Activated naive CD4-positive, alpha-beta T cell treated with anti-CD3 and anti-CD28 coated beads for 36 hours (primary cell): ENCODE measurements around the gene KIF23. TPM values are rescaled to one million over a fixed set of nuclear protein-coding genes. Genes with fewer than 3 reads are reported as not detected.
A peak's percentile ranks its signal among the peaks of the same experiment; 100 is the strongest.

Experiments used
- CTCF ChIA-PET: fragments of 350-600 bp; sonication (Branson Sonifier 250); formaldehyde crosslinking; loops from one replicate; lab custom pipeline; 2021; ENCODE audit warnings: antibody characterized with exemption; lab: Charles Lee
- DNase-seq: peaks from one replicate; pipeline ENCODE4 v3.0.0-alpha.2; 2020
- H3K27ac Mint-ChIP-seq: one replicate; pipeline ENCODE4 v1.8.0; 2021; ENCODE audit warnings: mild to moderate bottlenecking, mixed read lengths
- H3K27me3 Mint-ChIP-seq: one replicate; pipeline ENCODE4 v1.8.0; 2021; ENCODE audit warnings: low read depth, mixed read lengths
- H3K36me3 Mint-ChIP-seq: one replicate; pipeline ENCODE4 v1.8.0; 2021; ENCODE audit warnings: low read depth, mixed read lengths
- H3K4me1 Mint-ChIP-seq: one replicate; pipeline ENCODE4 v1.8.0; 2021; ENCODE audit warnings: low read depth, mixed read lengths
- H3K4me3 Mint-ChIP-seq: one replicate; pipeline ENCODE4 v1.8.0; 2021; ENCODE audit warnings: mild to moderate bottlenecking, moderate library complexity, mixed read lengths
- H3K9me3 Mint-ChIP-seq: one replicate; pipeline ENCODE4 v1.8.0; 2021; ENCODE audit warnings: mixed read lengths
- intact Hi-C: fragments of 100-400 bp; cut with micrococcal nuclease; formaldehyde crosslinking; loops from one replicate; pipeline ENCODE4 v1.15.1; 2023
- total RNA-seq, 2 experiments: library from RNA; stranded (reverse); gene quantifications; one replicate each; pipeline ENCODE4 v1.2.3, GENCODE V29; 2021

KIF23 gene
- total RNA-seq, 2 experiments from 2014 or later: 68.8 to 73.1 TPM

DNA sequence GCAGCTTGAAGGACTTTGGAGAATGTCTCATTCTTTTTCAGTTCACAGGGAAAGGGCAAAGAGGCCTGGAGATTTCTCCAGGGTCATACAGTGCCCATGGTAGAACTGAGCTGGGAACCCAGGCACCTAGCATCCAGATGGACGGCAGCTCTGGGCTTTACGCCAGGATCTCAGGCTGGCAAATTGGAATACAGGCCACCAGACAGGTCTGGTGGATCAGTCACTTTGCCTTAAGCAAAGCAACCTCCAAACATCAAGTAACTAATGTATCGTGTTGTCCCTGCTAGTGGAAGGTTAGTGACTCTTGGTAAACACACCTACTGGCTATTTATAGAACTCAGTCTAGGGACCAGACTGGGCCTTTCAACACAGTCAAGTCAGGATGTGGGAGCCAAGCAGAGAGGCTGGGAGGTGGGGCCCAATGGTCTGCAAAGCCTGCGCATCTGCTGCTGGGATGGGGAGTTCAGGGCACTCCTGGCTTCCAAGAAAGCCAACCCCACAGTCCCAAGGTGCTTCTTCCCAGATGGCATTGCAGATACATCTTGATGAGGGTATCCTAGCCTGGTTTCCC is 68.6 kb downstream of the KIF23 start:
- Mint-ChIP-seq H3K36me3 (peaks cover 1% of the 10 kb centered on the region), H3K9me3 (peaks cover 3% of the 10 kb centered on the region), H3K27ac (no peak overlapping the region), H3K27me3 (no peaks in the 10 kb centered on the region), H3K4me1 (no peaks in the 10 kb centered on the region), H3K4me3 (no peak overlapping the region)
- no peak for DNase-seq
- intact Hi-C loops: no loop called here
- CTCF ChIA-PET: no interaction called here

DNA sequence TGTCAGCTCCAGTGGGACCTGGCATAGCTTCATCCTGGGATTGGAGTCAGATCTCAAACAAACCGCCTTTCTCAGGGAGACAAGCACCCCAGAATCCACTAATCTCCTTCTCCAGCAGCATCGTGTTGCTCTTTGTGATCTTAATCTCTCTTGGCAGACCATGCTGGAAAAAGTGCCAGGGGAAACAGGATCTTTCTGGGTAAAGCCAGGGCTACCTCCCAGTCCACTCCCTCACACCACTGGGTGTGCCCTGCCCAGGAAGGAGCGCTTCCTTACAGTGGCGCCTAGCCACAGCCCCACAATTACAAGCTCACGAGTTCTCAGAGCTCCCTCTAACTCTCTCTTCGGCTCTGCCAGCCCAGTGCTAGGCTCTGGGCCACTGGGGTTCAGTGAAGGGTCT is 70.7 kb downstream of the KIF23 start:
- Mint-ChIP-seq H3K4me1 (no peaks in the 10 kb centered on the region), H3K4me3 (no peak overlapping the region)
- CTCF ChIA-PET: no interaction called here

DNA sequence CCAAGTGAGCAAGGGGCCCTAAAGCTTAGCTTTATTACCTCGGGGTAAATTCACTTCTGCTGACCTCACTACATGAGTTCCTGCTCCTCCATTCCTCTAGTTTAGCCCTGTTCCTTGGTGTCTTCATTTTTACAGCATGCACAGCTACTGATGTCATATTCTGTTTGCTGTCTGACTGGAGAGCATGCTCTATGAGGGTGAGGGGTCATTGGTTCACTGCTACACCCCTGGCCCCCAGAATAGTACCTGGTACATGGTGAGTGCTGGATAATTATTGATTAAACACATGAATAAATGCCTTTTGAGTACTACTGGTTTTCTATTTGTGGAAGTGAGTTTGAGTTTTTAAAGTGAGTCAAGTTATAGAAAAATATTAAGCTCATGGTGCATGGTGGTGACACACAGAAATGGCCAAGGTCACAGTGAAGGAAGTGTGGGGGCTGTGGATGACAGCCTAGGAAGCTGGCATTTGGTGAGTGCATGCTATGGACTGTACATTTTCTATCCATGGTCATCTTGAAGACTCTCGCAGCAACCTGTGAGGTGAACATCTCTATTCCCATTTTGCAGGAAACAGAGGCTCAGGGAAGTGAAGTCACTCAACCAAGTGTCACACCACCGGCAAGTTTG is 72.4 kb downstream of the KIF23 start:
- intact Hi-C loops: no loop called here
- Mint-ChIP-seq H3K36me3 (no peaks in the 10 kb centered on the region), H3K27ac (no peak overlapping the region), H3K4me1 (no peaks in the 10 kb centered on the region), H3K9me3 (no peaks in the 10 kb centered on the region), H3K27me3 (no peaks in the 10 kb centered on the region), H3K4me3 (no peak overlapping the region)
- no peak for DNase-seq
- CTCF ChIA-PET: interaction anchor here (0.8 to 1.3 kb wide), 3 partner anchors 8 to 973 kb away, joined by 3 to 6 read pairs (median 4); no protein-coding TSS in a partner anchor

More for the DNA sequence above, 70.7 kb downstream of the KIF23 start:
- H3K9me3 Mint-ChIP-seq: no peaks in the 10 kb centered on the region
- no peaks in the 10 kb centered on the region for H3K36me3 Mint-ChIP-seq
- H3K27ac Mint-ChIP-seq: no peak overlapping the region
- intact Hi-C loops: no loop called here
- no peaks in the 10 kb centered on the region for H3K27me3 Mint-ChIP-seq
- DNase-seq: no peak

DNA sequence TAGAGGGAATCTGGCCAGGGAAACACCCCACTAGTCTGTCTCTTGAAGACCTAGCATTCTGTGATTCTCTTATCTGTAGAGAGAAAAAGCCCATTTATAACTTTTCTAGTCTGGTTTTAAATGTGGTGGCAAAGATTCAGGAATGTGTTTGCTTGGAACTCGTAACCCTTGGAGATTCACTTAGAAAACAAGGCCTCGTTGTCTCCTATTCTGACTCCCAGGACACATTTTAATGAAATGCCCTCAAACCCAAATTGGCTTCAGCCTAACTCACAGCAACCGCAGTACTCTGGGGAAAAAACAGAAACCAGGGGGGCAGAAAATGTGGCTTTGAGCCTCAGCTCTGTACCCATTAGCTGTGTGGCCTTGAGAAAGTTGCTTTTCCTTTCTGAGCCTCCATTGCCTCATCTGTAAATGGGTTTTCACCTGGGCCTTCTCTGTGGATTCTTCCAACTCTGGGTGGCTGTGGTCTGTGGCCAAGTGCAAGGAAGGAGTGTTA is 75.0 kb downstream of the KIF23 start:
- H3K9me3 Mint-ChIP-seq: peaks cover 2% of the 10 kb centered on the region
- no peak overlapping the region for H3K4me3 Mint-ChIP-seq
- H3K27ac Mint-ChIP-seq: no peak overlapping the region
- no peaks in the 10 kb centered on the region for H3K27me3 Mint-ChIP-seq
- intact Hi-C loops: no loop called here
- no peaks in the 10 kb centered on the region for H3K4me1 Mint-ChIP-seq
- DNase-seq: no peak
- CTCF ChIA-PET: no interaction called here
- H3K36me3 Mint-ChIP-seq: no peaks in the 10 kb centered on the region

DNA sequence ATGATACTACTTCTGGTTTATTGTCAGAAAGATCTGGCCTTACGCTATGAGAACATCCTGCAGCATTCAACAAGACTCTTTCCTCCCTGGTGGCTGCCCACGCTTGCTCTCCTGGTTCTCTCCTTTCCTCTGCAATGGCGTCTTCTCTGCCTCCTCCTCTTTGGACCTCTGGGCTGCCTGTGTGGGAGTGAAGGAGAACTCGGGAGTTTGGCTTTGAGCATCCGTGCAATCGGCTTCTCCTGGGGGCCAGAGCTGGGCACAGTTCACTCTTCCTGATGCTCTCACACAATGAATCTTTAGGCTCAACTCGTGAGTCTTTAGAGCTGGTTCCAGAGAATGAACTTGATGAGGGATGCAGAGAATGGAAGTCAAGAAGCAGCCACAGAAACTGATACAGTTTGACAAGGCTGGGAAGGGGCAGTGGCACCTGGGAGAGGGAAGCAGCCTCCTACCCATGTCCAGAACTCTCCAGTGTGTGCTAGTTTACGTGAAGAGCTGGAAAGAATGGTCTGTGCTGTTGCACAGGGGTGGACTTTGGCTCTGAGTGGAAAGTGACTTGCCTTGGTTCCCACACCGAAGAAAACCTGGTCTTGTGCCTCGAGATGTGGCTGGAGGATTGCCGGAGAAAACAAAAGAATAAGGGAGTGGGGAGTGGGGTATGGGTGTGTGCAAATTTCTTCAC is 76.3 kb downstream of the KIF23 start:
- DNase-seq: no peak
- Mint-ChIP-seq H3K9me3 (peaks cover 2% of the 10 kb centered on the region), H3K4me1 (no peaks in the 10 kb centered on the region), H3K36me3 (no peaks in the 10 kb centered on the region), H3K27me3 (no peaks in the 10 kb centered on the region), H3K27ac (no peak overlapping the region), H3K4me3 (no peak overlapping the region)
- CTCF ChIA-PET: interaction anchor here (0.9 kb wide), 1 partner anchor 14 kb away, joined by 3 read pairs; no protein-coding TSS in a partner anchor
- intact Hi-C loops: no loop called here

DNA sequence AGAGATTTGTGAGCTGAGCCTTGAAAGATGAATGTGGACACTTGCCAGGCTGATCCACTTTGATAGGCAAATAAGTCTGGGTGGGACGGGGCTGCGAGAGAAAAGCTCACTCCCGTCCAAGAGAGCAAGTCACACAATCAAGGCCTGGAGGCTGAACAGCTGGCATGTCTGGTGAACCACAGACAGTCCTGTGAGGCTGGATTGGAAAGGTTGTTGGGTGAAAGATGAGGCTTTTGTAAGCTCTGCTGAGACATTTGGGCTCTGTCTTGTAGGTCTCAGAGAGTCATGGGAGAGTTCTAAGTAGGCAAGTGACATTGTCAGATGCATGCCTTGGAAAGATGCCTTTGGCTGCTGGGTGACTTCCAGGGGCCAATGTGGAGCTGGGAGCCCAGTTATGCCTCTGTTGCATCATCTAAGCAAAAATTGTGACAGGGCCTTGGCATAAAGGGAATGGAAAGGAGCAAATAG is 76.9 kb downstream of the KIF23 start:
- H3K4me1 Mint-ChIP-seq: no peaks in the 10 kb centered on the region
- CTCF ChIA-PET: interaction anchor here (0.9 kb wide), 1 partner anchor 15 kb away, joined by 3 read pairs; no protein-coding TSS in a partner anchor
- H3K27ac Mint-ChIP-seq: no peak overlapping the region
- no peak overlapping the region for H3K4me3 Mint-ChIP-seq
- peaks cover 2% of the 10 kb centered on the region for H3K9me3 Mint-ChIP-seq
- intact Hi-C loops: no loop called here
- H3K27me3 Mint-ChIP-seq: no peaks in the 10 kb centered on the region
- H3K36me3 Mint-ChIP-seq: no peaks in the 10 kb centered on the region
- DNase-seq: no peak

DNA sequence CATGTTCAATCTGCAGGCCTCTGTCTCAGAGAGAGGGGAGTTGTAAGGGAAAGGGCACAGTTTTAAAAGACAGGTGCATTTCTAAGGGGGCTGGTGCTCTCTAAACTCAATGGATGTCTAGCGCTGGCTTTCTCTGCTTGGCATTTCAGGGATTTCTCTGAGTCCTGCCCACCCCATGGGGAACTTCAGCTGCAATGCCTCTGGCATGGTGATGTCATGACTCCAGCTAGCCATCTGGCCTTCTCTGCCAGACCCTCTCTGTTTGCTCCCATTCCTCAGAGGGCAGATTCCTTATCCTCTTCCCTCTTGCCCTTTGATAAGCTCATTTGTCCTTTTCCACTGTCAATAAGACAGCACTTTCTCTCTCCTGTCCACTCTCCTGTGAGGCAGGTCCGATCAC is 79.3 kb downstream of the KIF23 start:
- Mint-ChIP-seq H3K4me1 (peaks cover 7% of the 10 kb centered on the region), H3K36me3 (no peaks in the 10 kb centered on the region), H3K4me3 (no peak overlapping the region), H3K9me3 (peaks cover 2% of the 10 kb centered on the region), H3K27me3 (no peaks in the 10 kb centered on the region), H3K27ac (no peak overlapping the region)
- no peak for DNase-seq
- intact Hi-C loops: no loop called here
- CTCF ChIA-PET: interaction anchor here (1.1 to 1.3 kb wide), 3 partner anchors 9 to 17 kb away, joined by 4 to 7 read pairs (median 5); no protein-coding TSS in a partner anchor

DNA sequence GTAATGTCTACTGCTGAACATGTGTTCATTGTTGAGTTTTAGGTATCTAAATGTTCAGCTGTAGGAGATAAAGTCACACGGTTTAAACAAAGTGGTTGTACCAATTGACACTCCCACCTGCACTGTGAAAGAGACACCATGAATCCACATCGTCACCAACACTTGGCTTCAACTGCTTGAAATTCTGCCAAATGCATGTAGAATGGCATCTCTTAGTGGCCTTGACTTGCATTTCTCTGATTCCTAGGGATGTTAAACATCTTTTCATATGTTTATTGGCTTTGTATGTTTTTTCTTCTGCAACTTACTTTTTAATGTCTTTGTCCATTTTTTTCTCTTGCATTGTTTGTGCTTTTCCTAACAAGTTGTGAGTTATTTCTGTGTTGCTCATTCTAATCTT is 81.9 kb downstream of the KIF23 start:
- DNase-seq: no peak
- intact Hi-C loops: no loop called here
- no peak overlapping the region for H3K4me3 Mint-ChIP-seq
- H3K9me3 Mint-ChIP-seq: peaks cover 2% of the 10 kb centered on the region
- no peak overlapping the region for H3K27ac Mint-ChIP-seq
- no peaks in the 10 kb centered on the region for H3K36me3 Mint-ChIP-seq
- H3K27me3 Mint-ChIP-seq: no peaks in the 10 kb centered on the region
- CTCF ChIA-PET: no interaction called here
- H3K4me1 Mint-ChIP-seq: peaks cover 7% of the 10 kb centered on the region

DNA sequence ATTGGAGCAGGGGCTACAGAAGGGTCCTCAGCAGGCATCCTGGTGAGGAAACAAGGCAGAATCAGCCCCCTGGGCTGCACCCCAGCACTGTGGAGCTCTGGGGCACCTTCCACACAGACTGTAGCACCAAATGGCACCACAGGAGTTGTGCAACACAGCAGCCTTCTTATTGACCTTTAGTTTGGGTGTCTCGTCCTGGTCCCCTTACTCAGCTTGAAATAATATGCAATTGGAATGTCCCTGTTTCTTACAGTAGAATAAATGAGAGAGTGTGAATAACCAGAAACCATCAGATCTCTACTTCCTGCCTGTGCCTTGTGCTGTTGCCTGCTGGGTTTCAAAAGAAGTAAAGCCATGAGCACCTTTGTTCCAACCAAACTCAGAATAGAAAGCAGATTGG is 82.9 kb downstream of the KIF23 start:
- Mint-ChIP-seq H3K4me1 (peaks cover 7% of the 10 kb centered on the region), H3K27ac (peak overlapping the region; percentile 5), H3K9me3 (no peaks in the 10 kb centered on the region), H3K4me3 (no peak overlapping the region), H3K27me3 (no peaks in the 10 kb centered on the region), H3K36me3 (no peaks in the 10 kb centered on the region)
- CTCF ChIA-PET: no interaction called here
- intact Hi-C loops: no loop called here
- peak; percentile 16 for DNase-seq

DNA sequence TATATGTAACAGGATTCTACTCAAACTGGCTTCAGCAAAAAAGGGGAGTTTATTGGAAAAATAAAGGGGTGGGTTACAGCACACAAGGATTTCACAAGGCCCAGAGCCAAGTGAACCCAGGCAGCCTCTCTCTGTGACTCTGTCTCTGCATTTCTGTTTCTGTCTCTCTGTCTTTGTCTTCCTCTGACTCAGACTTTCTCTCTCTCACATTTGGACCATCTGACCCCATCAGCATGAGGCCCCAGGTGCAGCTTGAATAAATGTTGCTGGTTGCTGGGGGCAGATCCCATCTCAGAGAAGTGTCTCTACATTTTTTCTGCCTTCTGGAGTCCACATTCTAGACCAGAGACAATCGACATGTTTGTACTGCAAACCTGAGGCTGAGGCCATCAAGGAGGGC is 83.5 kb downstream of the KIF23 start:
- peaks cover 7% of the 10 kb centered on the region for H3K4me1 Mint-ChIP-seq
- no peaks in the 10 kb centered on the region for H3K9me3 Mint-ChIP-seq
- intact Hi-C loops: no loop called here
- H3K27ac Mint-ChIP-seq: peak overlapping the region; percentile 28
- no peaks in the 10 kb centered on the region for H3K36me3 Mint-ChIP-seq
- no peaks in the 10 kb centered on the region for H3K27me3 Mint-ChIP-seq
- CTCF ChIA-PET: no interaction called here
- no peak overlapping the region for H3K4me3 Mint-ChIP-seq
- no peak for DNase-seq
